Neural progenitor cell (in vitro differentiated cells): Measurements from ENCODE around the gene WDR43. TPM values are rescaled to one million over a fixed set of nuclear protein-coding genes. Genes with fewer than 3 reads are reported as not detected.

Experiments used
- DNase-seq: peaks from one replicate; pipeline ENCODE4 v3.0.0-alpha.2; 2016; ENCODE audit warnings: low spot score
- H2AFZ ChIP-seq: fragments of 200-600 bp; sonication (generic); replicated peaks from 2 replicates; pipeline ENCODE4 v1.6.1; 2016; ENCODE audit warnings: antibody characterized with exemption
- H3F3A ChIP-seq: fragments of 200-600 bp; sonication (generic); 2 replicates; pipeline ENCODE4 v1.6.1; 2016; ENCODE audit warnings: antibody characterized with exemption, low read depth
- H3K27ac ChIP-seq: fragments of 200-600 bp; sonication (generic); 2 replicates; pipeline ENCODE4 v1.5.1; 2016; ENCODE audit warnings: mild to moderate bottlenecking
- H3K27me3 ChIP-seq: fragments of 200-600 bp; sonication (generic); 2 replicates; pipeline ENCODE4 v1.6.1; 2016; ENCODE audit warnings: mild to moderate bottlenecking, moderate library complexity
- H3K36me3 ChIP-seq: fragments of 200-600 bp; sonication (generic); 2 replicates; pipeline ENCODE4 v1.5.1; 2016
- H3K4me1 ChIP-seq: fragments of 200-600 bp; sonication (generic); 2 replicates; pipeline ENCODE4 v1.6.1; 2016; ENCODE audit warnings: mixed run types
- H3K4me2 ChIP-seq: fragments of 200-600 bp; sonication (generic); 2 replicates; pipeline ENCODE4 v1.6.1; 2016
- H3K4me3 ChIP-seq: fragments of 200-600 bp; sonication (generic); 2 replicates; pipeline ENCODE4 v1.5.1; 2016
- H3K79me2 ChIP-seq: fragments of 200-600 bp; sonication (generic); 2 replicates; pipeline ENCODE4 v1.6.1; 2016; ENCODE audit warnings: low read depth
- H3K9ac ChIP-seq: fragments of 200-600 bp; sonication (generic); 2 replicates; pipeline ENCODE4 v1.6.1; 2016
- H3K9me3 ChIP-seq: fragments of 200-600 bp; sonication (generic); 2 replicates; pipeline ENCODE4 v1.5.1; 2016; ENCODE audit warnings: low read depth
- H4K20me1 ChIP-seq: fragments of 200-600 bp; sonication (generic); 2 replicates; pipeline ENCODE4 v1.6.1; 2016; ENCODE audit warnings: low read depth
- H3K27ac Mint-ChIP-seq: 3 replicates; pipeline ENCODE4 v1.8.0; 2021; ENCODE audit warnings: mixed read lengths
- H3K27me3 Mint-ChIP-seq: 2 replicates; pipeline ENCODE4 v1.8.0; 2022; ENCODE audit warnings: low read depth, mild to moderate bottlenecking, inconsistent platforms, moderate library complexity, mixed read lengths; ENCODE audit not compliant: insufficient read depth
- H3K36me3 Mint-ChIP-seq: 3 replicates; pipeline ENCODE4 v1.8.0; 2021; ENCODE audit warnings: mixed read lengths
- H3K4me1 Mint-ChIP-seq: 3 replicates; pipeline ENCODE4 v1.8.0; 2021; ENCODE audit warnings: mixed read lengths
- H3K4me3 Mint-ChIP-seq: 3 replicates; pipeline ENCODE4 v1.8.0; 2021; ENCODE audit warnings: mild to moderate bottlenecking, moderate library complexity, mixed read lengths
- H3K9me3 Mint-ChIP-seq: 3 replicates; pipeline ENCODE4 v1.8.0; 2020; ENCODE audit warnings: mixed read lengths
- CTCF ChIP-seq: fragments of 200-600 bp; sonication (generic); IDR thresholded peaks from 2 replicates; pipeline ENCODE4 v1.5.1; 2017; ENCODE audit warnings: antibody characterized with exemption, mild to moderate bottlenecking
- EZH2 ChIP-seq: fragments of 200-600 bp; sonication (generic); IDR thresholded peaks from 2 replicates; pipeline ENCODE4 v1.6.1; 2017; ENCODE audit warnings: antibody characterized with exemption, mild to moderate bottlenecking, moderate library complexity
- EZH2phosphoT487 ChIP-seq: fragments of 200-600 bp; sonication (generic); IDR thresholded peaks from 2 replicates; pipeline ENCODE4 v1.6.1; 2017; ENCODE audit warnings: antibody characterized with exemption
- total RNA-seq: library from RNA; depleted of rRNA; stranded (reverse); fragments of >200 nt; gene quantifications from 2 replicates; pipeline ENCODE4 v1.2.3, GENCODE V29; 2015; ENCODE audit warnings: low replicate concordance

WDR43 gene
- total RNA-seq, 1 donor from 2014 or later = 139 TPM

DNA sequence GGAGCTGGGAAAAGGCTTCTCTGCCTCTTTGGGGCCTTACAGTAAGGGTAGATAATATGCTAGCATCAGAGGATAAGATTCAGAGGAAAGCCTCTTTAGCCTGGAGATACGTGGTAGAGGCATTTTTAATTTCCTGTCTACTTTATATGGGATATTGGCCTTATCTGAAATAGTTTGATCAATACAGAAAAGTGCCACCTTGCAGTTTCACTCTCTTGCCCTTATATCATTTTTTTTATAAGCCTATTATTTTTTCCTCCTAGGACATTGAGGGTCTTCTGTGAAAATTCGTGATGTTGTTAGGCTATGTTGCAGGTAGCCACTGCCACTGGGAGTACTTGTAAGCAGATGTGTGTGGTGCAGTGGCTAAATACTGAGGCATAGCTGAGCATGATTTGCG is 46.5 kb downstream of the WDR43 start:
- H3K4me3 Mint-ChIP-seq = no peak overlapping the region
- no peak for TF ChIP-seq EZH2
- Histone ChIP-seq H3K27ac (no peak overlapping the region), H3F3A (no peaks in the 10 kb centered on the region), H3K79me2 (peaks cover 14% of the 10 kb centered on the region), H2AFZ (no peak overlapping the region), H3K9ac (no peak overlapping the region), H3K4me1 (no peaks in the 10 kb centered on the region), H3K36me3 (peaks cover 29% of the 10 kb centered on the region), H4K20me1 (peaks cover 4% of the 10 kb centered on the region), H3K27me3 (no peaks in the 10 kb centered on the region), H3K9me3 (no peaks in the 10 kb centered on the region), H3K4me3 (no peak overlapping the region), H3K4me2 (no peak overlapping the region)
- peaks cover 6% of the 10 kb centered on the region for H3K27me3 Mint-ChIP-seq
- H3K36me3 Mint-ChIP-seq = peaks cover 58% of the 10 kb centered on the region
- H3K4me1 Mint-ChIP-seq = no peaks in the 10 kb centered on the region
- no peak for DNase-seq
- no peaks in the 10 kb centered on the region for H3K9me3 Mint-ChIP-seq
- no peak overlapping the region for H3K27ac Mint-ChIP-seq

GRCh38 chr2:28944535-28945248 is 50.2 kb downstream of the WDR43 start:
- no peaks in the 10 kb centered on the region for H3K4me1 ChIP-seq
- peaks cover 11% of the 10 kb centered on the region for H3K9me3 ChIP-seq
- Mint-ChIP-seq H3K27ac (no peak overlapping the region), H3K4me3 (no peak overlapping the region), H3K36me3 (peaks cover 68% of the 10 kb centered on the region), H3K4me1 (no peaks in the 10 kb centered on the region), H3K27me3 (no peaks in the 10 kb centered on the region), H3K9me3 (peaks cover 19% of the 10 kb centered on the region)
- no peak overlapping the region for H3K4me3 ChIP-seq
- peaks cover 15% of the 10 kb centered on the region for H3F3A ChIP-seq
- H3K27me3 ChIP-seq = no peaks in the 10 kb centered on the region
- DNase-seq = no peak
- no peak overlapping the region for H2AFZ ChIP-seq
- no peak overlapping the region for H3K27ac ChIP-seq
- H3K79me2 ChIP-seq = peaks cover 2% of the 10 kb centered on the region
- no peak overlapping the region for H3K9ac ChIP-seq
- TF ChIP-seq EZH2 (no peak), CTCF (no peak), EZH2phosphoT487 (no peak)
- no peak overlapping the region for H3K4me2 ChIP-seq
- H4K20me1 ChIP-seq = no peaks in the 10 kb centered on the region
- peaks cover 48% of the 10 kb centered on the region for H3K36me3 ChIP-seq

- TF ChIP-seq EZH2 (no peak), CTCF (no peak), EZH2phosphoT487 (no peak)
- Histone ChIP-seq H3K9me3 (peaks cover 11% of the 10 kb centered on the region), H3K27me3 (peaks cover 5% of the 10 kb centered on the region), H3K4me1 (peaks cover 18% of the 10 kb centered on the region), H2AFZ (no peak overlapping the region), H3K4me3 (no peak overlapping the region), H3K79me2 (peaks cover 2% of the 10 kb centered on the region), H3K27ac (no peak overlapping the region), H3F3A (peaks cover 40% of the 10 kb centered on the region), H4K20me1 (peaks cover 10% of the 10 kb centered on the region), H3K36me3 (peaks cover 43% of the 10 kb centered on the region), H3K4me2 (no peak overlapping the region), H3K9ac (no peak overlapping the region)
- no peak for DNase-seq
- Mint-ChIP-seq H3K27me3 (peaks cover 12% of the 10 kb centered on the region), H3K27ac (no peak overlapping the region), H3K4me3 (no peak overlapping the region), H3K36me3 (peaks cover 58% of the 10 kb centered on the region), H3K9me3 (peaks cover 28% of the 10 kb centered on the region), H3K4me1 (peaks cover 26% of the 10 kb centered on the region)
Observed at GRCh38 chr2:28948160-28948559, 53.7 kb downstream of the WDR43 start.

DNA sequence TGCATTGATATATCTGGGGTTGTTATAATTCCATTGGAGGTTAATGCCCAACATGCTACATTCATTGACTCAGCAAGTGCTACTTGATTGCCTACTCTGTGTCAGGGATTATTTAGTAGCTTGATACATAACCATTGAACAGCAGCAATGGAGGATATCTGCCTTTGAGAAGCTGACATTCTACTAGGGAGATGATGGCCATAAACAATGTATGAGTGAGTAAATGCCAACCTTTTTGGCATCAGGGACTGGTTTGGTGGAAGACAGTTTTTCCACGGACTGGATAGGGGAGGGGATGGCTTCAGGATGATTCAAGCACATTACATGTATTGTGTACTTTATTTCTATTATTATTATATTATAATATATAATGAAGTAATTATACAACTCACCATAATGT is 54.7 kb downstream of the WDR43 start:
- Mint-ChIP-seq H3K27ac (no peak overlapping the region), H3K4me3 (no peak overlapping the region), H3K36me3 (peaks cover 48% of the 10 kb centered on the region), H3K27me3 (peaks cover 12% of the 10 kb centered on the region), H3K9me3 (peaks cover 28% of the 10 kb centered on the region), H3K4me1 (peaks cover 33% of the 10 kb centered on the region)
- no peak overlapping the region for H3K4me2 ChIP-seq
- H2AFZ ChIP-seq = no peak overlapping the region
- peaks cover 37% of the 10 kb centered on the region for H3K36me3 ChIP-seq
- H3K4me3 ChIP-seq = no peak overlapping the region
- no peak overlapping the region for H3K9ac ChIP-seq
- no peak overlapping the region for H3K27ac ChIP-seq
- peaks cover 18% of the 10 kb centered on the region for H3K4me1 ChIP-seq
- H3F3A ChIP-seq = peaks cover 40% of the 10 kb centered on the region
- DNase-seq = no peak
- TF ChIP-seq CTCF (no peak), EZH2phosphoT487 (no peak), EZH2 (no peak)
- peaks cover 6% of the 10 kb centered on the region for H3K27me3 ChIP-seq
- H3K79me2 ChIP-seq = peaks cover 2% of the 10 kb centered on the region
- peaks cover 11% of the 10 kb centered on the region for H3K9me3 ChIP-seq
- peaks cover 10% of the 10 kb centered on the region for H4K20me1 ChIP-seq
